Lower lobe of right lung (tissue), 2 donors: ENCODE measurements around the gene EPB41L1. TPM values are rescaled to one million over a fixed set of nuclear protein-coding genes. Genes with fewer than 3 reads are reported as not detected.

ENCODE experiments used
- ATAC-seq, 2 donors: fragments of 200-7000 bp; cut with Tn5 transposase; one replicate each; pipeline ENCODE4 v1.9.1; 2020 to 2022; ENCODE audit warnings: mild to moderate bottlenecking in 2 of 2, moderate library complexity in 2 of 2
- DNase-seq: peaks from one replicate; pipeline ENCODE4 v3.0.0-alpha.2; 2020
- H3K27ac ChIP-seq: fragments of 200-600 bp; one replicate; pipeline ENCODE4 v1.8.0; 2022
- H3K27me3 ChIP-seq: fragments of 200-600 bp; one replicate; pipeline ENCODE4 v1.8.0; 2022; ENCODE audit warnings: low read depth
- H3K36me3 ChIP-seq: fragments of 200-600 bp; one replicate; pipeline ENCODE4 v1.8.0; 2022; ENCODE audit warnings: mild to moderate bottlenecking
- H3K4me1 ChIP-seq: fragments of 200-600 bp; one replicate; pipeline ENCODE4 v1.8.0; 2022
- H3K4me3 ChIP-seq: fragments of 200-600 bp; one replicate; pipeline ENCODE4 v1.8.0; 2022; ENCODE audit warnings: mild to moderate bottlenecking
- H3K9me3 ChIP-seq: fragments of 200-600 bp; one replicate; pipeline ENCODE4 v1.8.0; 2022
- CTCF ChIP-seq: fragments of 200-600 bp; IDR thresholded peaks from one replicate; pipeline ENCODE4 v1.8.0; 2022; ENCODE audit warnings: antibody characterized with exemption, mild to moderate bottlenecking
- intact Hi-C: fragments of 100-400 bp; cut with DNase I; formaldehyde crosslinking; loops from one replicate; pipeline ENCODE4 v1.11.0; 2022
- total RNA-seq: library from RNA; stranded (reverse); fragmentation: NEBNext Ultra II Directional; extraction: Animal tissue kit (Norgen Biotek cat#: 25700); gene quantifications from one replicate; pipeline ENCODE4 v1.2.1, GENCODE V29; 2021
- donor health status: DM: no; HTN: yes; CAD: no; lungs with severe emphysema.

EPB41L1 gene
- total RNA-seq, 1 donor from 2014 or later = 68.9 TPM

GRCh38 chr20:36155629-36155971 lies 1.1 kb downstream of the EPB41L1 start:
- Histone ChIP-seq H3K27ac (no peak overlapping the region), H3K36me3 (no peaks in the 10 kb centered on the region), H3K27me3 (no peaks in the 10 kb centered on the region), H3K9me3 (no peaks in the 10 kb centered on the region), H3K4me3 (peak overlapping the region; percentile 69), H3K4me1 (peaks cover 33% of the 10 kb centered on the region)
- intact Hi-C loops = no loop called here
- no peak for ATAC-seq
- no peak for TF ChIP-seq CTCF
- DNase-seq = no peak

- Histone ChIP-seq H3K9me3 (no peaks in the 10 kb centered on the region), H3K4me3 (no peak overlapping the region), H3K27ac (no peak overlapping the region), H3K27me3 (no peaks in the 10 kb centered on the region), H3K4me1 (peaks cover 33% of the 10 kb centered on the region), H3K36me3 (no peaks in the 10 kb centered on the region)
- no peak for ATAC-seq
- no peak for TF ChIP-seq CTCF
- no peak for DNase-seq
- intact Hi-C loops = no loop called here
Measured at GRCh38 chr20:36155991-36156390, 1.5 kb downstream of the EPB41L1 start.

- no peaks in the 10 kb centered on the region for H3K9me3 ChIP-seq
- H3K36me3 ChIP-seq = no peaks in the 10 kb centered on the region
- ATAC-seq = no peak
- no peaks in the 10 kb centered on the region for H3K27me3 ChIP-seq
- no peak for DNase-seq
- H3K4me3 ChIP-seq = no peak overlapping the region
- intact Hi-C loops = no loop called here
- no peak for TF ChIP-seq CTCF
- no peak overlapping the region for H3K27ac ChIP-seq
- peaks cover 33% of the 10 kb centered on the region for H3K4me1 ChIP-seq
Measured at GRCh38 chr20:36157610-36158009, 3.1 kb downstream of the EPB41L1 start.

GRCh38 chr20:36158160-36158741 lies 3.7 kb downstream of the EPB41L1 start:
- Histone ChIP-seq H3K9me3 (no peaks in the 10 kb centered on the region), H3K27me3 (no peaks in the 10 kb centered on the region), H3K4me1 (peaks cover 29% of the 10 kb centered on the region), H3K27ac (no peak overlapping the region), H3K4me3 (no peak overlapping the region), H3K36me3 (no peaks in the 10 kb centered on the region)
- ATAC-seq (no peak), DNase-seq (no peak)
- intact Hi-C loops = no loop called here
- no peak for TF ChIP-seq CTCF

GRCh38 chr20:36159833-36160232 lies 5.3 kb downstream of the EPB41L1 start:
- H3K27me3 ChIP-seq = no peaks in the 10 kb centered on the region
- no peak overlapping the region for H3K4me3 ChIP-seq
- H3K9me3 ChIP-seq = no peaks in the 10 kb centered on the region
- TF ChIP-seq CTCF = no peak
- intact Hi-C loops = no loop called here
- peaks cover 17% of the 10 kb centered on the region for H3K4me1 ChIP-seq
- no peak for DNase-seq
- no peaks in the 10 kb centered on the region for H3K36me3 ChIP-seq
- no peak for ATAC-seq
- no peak overlapping the region for H3K27ac ChIP-seq
